ENCODE results near the gene PALMD. TPM values are rescaled to one million over a fixed set of nuclear protein-coding genes. Genes with fewer than 3 reads are reported as not detected.

The PALMD gene
- total RNA-seq, 2 experiments from 2014 or later, result not detected

DNA sequence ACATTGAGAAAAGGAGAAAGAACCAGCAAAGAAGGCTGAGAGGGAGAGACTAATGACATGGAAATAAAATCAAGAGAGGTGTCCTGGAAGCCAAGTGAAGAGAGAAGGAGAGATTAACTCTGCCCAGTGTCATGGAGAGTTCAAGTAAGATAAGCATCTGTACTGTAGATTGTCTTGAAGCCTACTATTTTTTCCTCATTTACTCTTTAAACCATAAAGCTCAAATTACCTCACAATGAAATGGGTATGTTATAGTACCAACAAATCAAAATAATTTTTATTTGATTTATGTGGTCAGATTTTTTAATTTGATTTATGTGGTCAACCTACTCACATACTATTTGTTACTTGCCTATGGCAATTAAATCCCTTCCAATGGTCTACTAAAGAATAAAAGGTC lies 5.2 kb upstream of the PALMD start:
- Mint-ChIP-seq H3K27me3 (peaks cover 8% of the 10 kb centered on the region), H3K27ac (no peak overlapping the region), H3K4me1 (no peaks in the 10 kb centered on the region), H3K4me3 (no peak overlapping the region), H3K9me3 (no peaks in the 10 kb centered on the region), H3K36me3 (ENCODE audit: low read depth) (no peaks in the 10 kb centered on the region)
- DNase-seq, result no peak
- CTCF ChIA-PET, result no interaction called here
- POLR2A ChIA-PET, result no interaction called here

GRCh38 chr1:99641558-99641957 lies 4.4 kb upstream of the PALMD start:
- CTCF ChIA-PET, result no interaction called here
- no peaks in the 10 kb centered on the region for H3K9me3 Mint-ChIP-seq
- H3K27ac Mint-ChIP-seq, result no peak overlapping the region
- no peak for DNase-seq
- POLR2A ChIA-PET, result no interaction called here
- no peaks in the 10 kb centered on the region for H3K36me3 Mint-ChIP-seq (ENCODE audit: low read depth)
- H3K4me1 Mint-ChIP-seq, result no peaks in the 10 kb centered on the region
- peaks cover 16% of the 10 kb centered on the region for H3K27me3 Mint-ChIP-seq
- H3K4me3 Mint-ChIP-seq, result no peak overlapping the region

DNA sequence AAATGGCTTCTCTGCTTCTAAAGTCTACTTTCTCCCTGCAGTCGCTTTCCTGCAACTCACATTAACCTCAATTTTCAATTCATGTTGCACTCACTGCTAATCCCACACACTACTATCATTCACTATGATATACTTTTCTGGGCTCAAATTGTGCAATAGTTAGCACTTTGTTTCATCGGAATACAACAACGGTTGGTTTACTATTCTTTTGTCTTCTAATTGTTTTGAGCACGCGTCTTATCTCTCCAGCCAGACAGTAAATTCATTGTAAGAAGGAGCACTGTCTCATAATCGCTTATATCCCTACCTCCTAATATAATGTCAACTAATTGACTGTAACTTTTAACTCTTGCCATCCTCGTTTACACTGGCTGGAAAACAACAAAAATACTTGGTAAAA lies 3.9 kb upstream of the PALMD start:
- no peak for DNase-seq
- no peak overlapping the region for H3K4me3 Mint-ChIP-seq
- CTCF ChIA-PET, result no interaction called here

GRCh38 chr1:99643021-99643779 lies 2.7 kb upstream of the PALMD start:
- Mint-ChIP-seq H3K4me3 (no peak overlapping the region), H3K9me3 (no peaks in the 10 kb centered on the region), H3K27me3 (peaks cover 20% of the 10 kb centered on the region), H3K27ac (no peak overlapping the region), H3K36me3 (ENCODE audit: low read depth) (no peaks in the 10 kb centered on the region), H3K4me1 (no peaks in the 10 kb centered on the region)
- no peak for DNase-seq
- ChIA-PET POLR2A (no interaction called here), CTCF (interaction anchor here (0.5 kb wide), 1 partner anchor 9 kb away, joined by 5 read pairs; no protein-coding TSS in a partner anchor)

More for the DNA sequence above, 3.9 kb upstream of the PALMD start:
- POLR2A ChIA-PET, result no interaction called here
- Mint-ChIP-seq H3K36me3 (ENCODE audit: low read depth) (no peaks in the 10 kb centered on the region), H3K27me3 (peaks cover 16% of the 10 kb centered on the region), H3K9me3 (no peaks in the 10 kb centered on the region), H3K4me1 (no peaks in the 10 kb centered on the region), H3K27ac (no peak overlapping the region)

- Mint-ChIP-seq H3K27ac (no peak overlapping the region), H3K27me3 (peaks cover 30% of the 10 kb centered on the region), H3K36me3 (ENCODE audit: low read depth) (no peaks in the 10 kb centered on the region), H3K9me3 (no peaks in the 10 kb centered on the region), H3K4me1 (no peaks in the 10 kb centered on the region), H3K4me3 (no peak overlapping the region)
- CTCF ChIA-PET, result interaction anchor here (1.2 kb wide), 1 partner anchor 228 kb away, joined by 3 read pairs; no protein-coding TSS in a partner anchor
- POLR2A ChIA-PET, result interaction anchor here (0.6 kb wide), 1 partner anchor 407 kb away, joined by 3 read pairs; no protein-coding TSS in a partner anchor
- DNase-seq, result no peak
Observed at GRCh38 chr1:99644279-99645004, 1.5 kb upstream of the PALMD start.

DNA sequence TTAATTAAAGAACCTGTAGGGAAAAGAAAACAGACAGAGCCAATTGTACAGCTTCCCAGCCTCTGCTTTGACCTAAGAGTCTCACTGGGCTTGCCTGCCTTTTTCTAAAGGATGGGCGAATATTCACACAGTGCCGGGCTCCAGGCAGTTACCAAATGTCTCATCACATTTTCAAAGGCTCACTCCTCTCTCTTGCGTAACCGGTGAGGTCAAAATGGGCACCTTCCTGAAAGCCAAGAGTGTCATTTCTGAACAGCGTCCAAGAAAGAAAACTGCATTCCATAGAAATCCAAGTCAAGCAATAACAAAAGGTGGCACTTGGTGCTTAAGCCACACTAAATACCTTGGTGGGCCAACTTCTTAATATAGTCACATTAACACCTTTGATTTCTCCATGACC lies 710 bp upstream of the PALMD start:
- no peak for DNase-seq
- Mint-ChIP-seq H3K36me3 (ENCODE audit: low read depth) (no peaks in the 10 kb centered on the region), H3K27ac (no peak overlapping the region), H3K4me3 (no peak overlapping the region), H3K27me3 (peaks cover 35% of the 10 kb centered on the region), H3K4me1 (no peaks in the 10 kb centered on the region), H3K9me3 (no peaks in the 10 kb centered on the region)
- ChIA-PET CTCF (interaction anchor here (1.2 kb wide), 1 partner anchor 229 kb away, joined by 3 read pairs; no protein-coding TSS in a partner anchor), POLR2A (no interaction called here)

DNA sequence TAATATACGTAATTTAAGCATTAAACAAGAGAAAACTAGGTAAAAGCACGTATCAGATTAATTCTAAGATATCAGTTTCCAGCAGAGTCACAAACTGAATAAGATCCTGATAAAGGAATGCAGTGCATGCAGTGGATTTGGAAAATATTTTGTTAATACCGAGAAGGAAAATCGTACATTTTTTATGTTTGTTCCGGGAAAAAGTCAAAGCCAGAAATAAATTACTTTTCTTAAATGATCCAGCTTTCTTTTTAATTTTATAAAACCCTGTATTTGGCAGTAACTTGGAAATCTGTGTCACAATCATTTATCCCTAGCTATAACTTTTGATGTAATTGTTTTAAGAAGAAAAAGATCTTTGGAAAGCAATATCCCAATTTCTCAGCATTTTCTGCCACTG lies 955 bp downstream of the PALMD start:
- no peak overlapping the region for H3K27ac Mint-ChIP-seq
- ChIA-PET POLR2A (no interaction called here), CTCF (no interaction called here)
- no peak for DNase-seq
- H3K9me3 Mint-ChIP-seq, result no peaks in the 10 kb centered on the region
- no peaks in the 10 kb centered on the region for H3K36me3 Mint-ChIP-seq (ENCODE audit: low read depth)
- peaks cover 38% of the 10 kb centered on the region for H3K27me3 Mint-ChIP-seq
- no peak overlapping the region for H3K4me3 Mint-ChIP-seq
- no peaks in the 10 kb centered on the region for H3K4me1 Mint-ChIP-seq

DNA sequence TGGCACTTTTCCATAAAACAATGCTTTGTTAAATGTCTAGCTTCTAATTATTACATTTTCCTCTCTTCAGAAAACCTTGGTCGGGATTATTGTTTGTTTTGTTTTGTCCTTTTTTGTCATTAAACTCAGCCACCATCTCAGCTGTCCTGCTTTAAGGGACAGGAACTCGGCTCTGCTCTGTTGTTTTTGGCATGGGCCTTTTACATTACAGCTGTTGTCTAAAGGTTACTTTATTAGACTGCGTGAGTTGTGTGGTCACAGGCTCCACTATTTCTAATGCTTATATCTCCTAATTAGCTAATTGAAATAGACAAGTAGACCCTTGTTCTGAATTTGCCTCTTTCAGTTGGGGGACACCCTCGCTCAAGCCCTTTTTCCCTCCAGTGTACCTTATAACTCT lies 1.6 kb downstream of the PALMD start:
- H3K9me3 Mint-ChIP-seq, result no peaks in the 10 kb centered on the region
- no peaks in the 10 kb centered on the region for H3K4me1 Mint-ChIP-seq
- H3K4me3 Mint-ChIP-seq, result no peak overlapping the region
- no peak overlapping the region for H3K27ac Mint-ChIP-seq
- POLR2A ChIA-PET, result no interaction called here
- peaks cover 38% of the 10 kb centered on the region for H3K27me3 Mint-ChIP-seq
- DNase-seq, result no peak
- no peaks in the 10 kb centered on the region for H3K36me3 Mint-ChIP-seq (ENCODE audit: low read depth)
- CTCF ChIA-PET, result no interaction called here

- no peaks in the 10 kb centered on the region for H3K4me1 Mint-ChIP-seq
- no peak for DNase-seq
Observed at GRCh38 chr1:99648107-99648506, 2.2 kb downstream of the PALMD start.

DNA sequence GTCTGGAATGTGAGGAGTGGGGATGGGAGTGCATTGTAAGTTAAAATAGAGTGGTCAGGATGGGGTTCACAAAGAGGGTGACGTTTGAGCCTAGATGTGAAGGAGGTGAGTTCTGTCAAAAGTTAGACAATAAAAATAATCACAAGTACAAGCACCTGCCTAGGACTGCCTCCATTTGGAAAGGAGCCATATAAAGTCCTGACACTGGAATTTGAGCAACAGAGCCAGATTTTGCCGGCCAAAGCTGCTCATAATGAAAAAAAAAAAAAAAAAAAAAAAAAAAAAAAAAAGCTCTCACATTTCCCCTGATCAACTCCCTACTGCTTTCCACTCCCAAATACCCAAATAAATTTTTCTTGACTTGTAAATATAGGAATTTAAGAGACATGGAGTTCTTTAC lies 4.1 kb downstream of the PALMD start:
- Mint-ChIP-seq H3K27me3 (peaks cover 50% of the 10 kb centered on the region), H3K9me3 (no peaks in the 10 kb centered on the region), H3K4me1 (no peaks in the 10 kb centered on the region), H3K27ac (no peak overlapping the region), H3K4me3 (no peak overlapping the region), H3K36me3 (ENCODE audit: low read depth) (no peaks in the 10 kb centered on the region)
- ChIA-PET CTCF (interaction anchor here (2.1 kb wide), 1 partner anchor 11 kb away, joined by 4 read pairs; no protein-coding TSS in a partner anchor), POLR2A (no interaction called here)
- DNase-seq, result no peak

More at GRCh38 chr1:99648107-99648506, 2.2 kb downstream of the PALMD start:
- Mint-ChIP-seq H3K9me3 (no peaks in the 10 kb centered on the region), H3K27me3 (peaks cover 41% of the 10 kb centered on the region), H3K36me3 (ENCODE audit: low read depth) (no peaks in the 10 kb centered on the region), H3K4me3 (no peak overlapping the region), H3K27ac (no peak overlapping the region)
- ChIA-PET POLR2A (no interaction called here), CTCF (no interaction called here)

- no peaks in the 10 kb centered on the region for H3K4me1 Mint-ChIP-seq
- H3K27me3 Mint-ChIP-seq, result peaks cover 42% of the 10 kb centered on the region
- H3K4me3 Mint-ChIP-seq, result no peak overlapping the region
- no peak for DNase-seq
- CTCF ChIA-PET, result interaction anchor here (2.1 kb wide), 1 partner anchor 12 kb away, joined by 4 read pairs; no protein-coding TSS in a partner anchor
- H3K36me3 Mint-ChIP-seq (ENCODE audit: low read depth), result no peaks in the 10 kb centered on the region
- POLR2A ChIA-PET, result no interaction called here
- H3K9me3 Mint-ChIP-seq, result no peaks in the 10 kb centered on the region
- H3K27ac Mint-ChIP-seq, result no peak overlapping the region
Observed at GRCh38 chr1:99650773-99651437, 5.0 kb downstream of the PALMD start.

GRCh38 chr1:99652881-99653281 lies 7.0 kb downstream of the PALMD start:
- Mint-ChIP-seq H3K4me3 (no peak overlapping the region), H3K36me3 (ENCODE audit: low read depth) (no peaks in the 10 kb centered on the region), H3K9me3 (no peaks in the 10 kb centered on the region), H3K4me1 (no peaks in the 10 kb centered on the region), H3K27me3 (peaks cover 32% of the 10 kb centered on the region), H3K27ac (no peak overlapping the region)
- ChIA-PET POLR2A (no interaction called here), CTCF (no interaction called here)
- DNase-seq, result no peak

GRCh38 chr1:99655376-99655775 lies 9.5 kb downstream of the PALMD start:
- Mint-ChIP-seq H3K4me3 (no peak overlapping the region), H3K9me3 (no peaks in the 10 kb centered on the region), H3K27me3 (peaks cover 19% of the 10 kb centered on the region), H3K4me1 (no peaks in the 10 kb centered on the region), H3K36me3 (ENCODE audit: low read depth) (no peaks in the 10 kb centered on the region), H3K27ac (no peak overlapping the region)
- no peak for DNase-seq
- POLR2A ChIA-PET, result no interaction called here
- CTCF ChIA-PET, result no interaction called here

Measured in activated CD4-positive, alpha-beta T cell treated with anti-CD3 and anti-CD28 coated beads, Interleukin-2, amount 10 ng/mL, durations not matched to agents 7 days and 5 days (primary cell).